ENCODE measurements around the gene STAMBP.

STAMBP gene

DNA sequence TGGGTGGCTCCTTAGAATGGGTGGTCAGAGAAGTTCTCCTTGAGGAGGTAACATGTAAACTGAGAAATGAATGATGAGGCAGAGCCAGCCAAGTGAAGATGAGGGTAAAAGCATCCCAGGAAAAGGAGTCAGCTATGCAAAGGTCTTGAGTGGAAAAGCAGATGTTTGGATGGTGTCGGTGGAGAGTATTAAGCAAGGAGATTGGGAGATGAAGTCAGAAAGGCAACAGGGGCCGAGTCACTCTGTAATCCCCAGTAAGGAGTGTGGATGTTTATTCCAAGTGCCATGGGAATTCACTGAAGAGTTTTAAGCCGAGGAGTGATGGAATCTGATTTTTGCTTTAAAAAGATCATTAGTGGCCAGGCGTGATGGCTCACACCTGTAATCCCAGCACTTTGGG, 3.4 kb upstream of the STAMBP start:
- H3K4me3 ChIP-seq (ENCODE audit: low read depth, low read length) = no peak overlapping the region
- TF ChIP-seq, protein P1, sequence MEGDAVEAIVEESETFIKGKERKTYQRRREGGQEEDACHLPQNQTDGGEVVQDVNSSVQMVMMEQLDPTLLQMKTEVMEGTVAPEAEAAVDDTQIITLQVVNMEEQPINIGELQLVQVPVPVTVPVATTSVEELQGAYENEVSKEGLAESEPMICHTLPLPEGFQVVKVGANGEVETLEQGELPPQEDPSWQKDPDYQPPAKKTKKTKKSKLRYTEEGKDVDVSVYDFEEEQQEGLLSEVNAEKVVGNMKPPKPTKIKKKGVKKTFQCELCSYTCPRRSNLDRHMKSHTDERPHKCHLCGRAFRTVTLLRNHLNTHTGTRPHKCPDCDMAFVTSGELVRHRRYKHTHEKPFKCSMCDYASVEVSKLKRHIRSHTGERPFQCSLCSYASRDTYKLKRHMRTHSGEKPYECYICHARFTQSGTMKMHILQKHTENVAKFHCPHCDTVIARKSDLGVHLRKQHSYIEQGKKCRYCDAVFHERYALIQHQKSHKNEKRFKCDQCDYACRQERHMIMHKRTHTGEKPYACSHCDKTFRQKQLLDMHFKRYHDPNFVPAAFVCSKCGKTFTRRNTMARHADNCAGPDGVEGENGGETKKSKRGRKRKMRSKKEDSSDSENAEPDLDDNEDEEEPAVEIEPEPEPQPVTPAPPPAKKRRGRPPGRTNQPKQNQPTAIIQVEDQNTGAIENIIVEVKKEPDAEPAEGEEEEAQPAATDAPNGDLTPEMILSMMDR (IDR thresholded peaks at IDR 0.05; ENCODE audit: low read depth, low read length, missing control alignments) = no peak
- no peak for DNase-seq (ENCODE audit: low read depth)

GRCh38 chr2:73827018-73827417, 1.7 kb upstream of the STAMBP start:
- TF ChIP-seq, protein P1 (IDR thresholded peaks at IDR 0.05; ENCODE audit: low read depth, low read length, missing control alignments) = peak; percentile 52
- no peak for DNase-seq (ENCODE audit: low read depth)
- H3K4me3 ChIP-seq (ENCODE audit: low read depth, low read length) = no peak overlapping the region

- H3K4me3 ChIP-seq (ENCODE audit: low read depth, low read length) = peak overlapping the region; percentile 90
- DNase-seq (ENCODE audit: low read depth) = no peak
- TF ChIP-seq, protein P1 (IDR thresholded peaks at IDR 0.05; ENCODE audit: low read depth, low read length, missing control alignments) = no peak
Measured at GRCh38 chr2:73827660-73828388, 937 bp upstream of the STAMBP start.

DNA sequence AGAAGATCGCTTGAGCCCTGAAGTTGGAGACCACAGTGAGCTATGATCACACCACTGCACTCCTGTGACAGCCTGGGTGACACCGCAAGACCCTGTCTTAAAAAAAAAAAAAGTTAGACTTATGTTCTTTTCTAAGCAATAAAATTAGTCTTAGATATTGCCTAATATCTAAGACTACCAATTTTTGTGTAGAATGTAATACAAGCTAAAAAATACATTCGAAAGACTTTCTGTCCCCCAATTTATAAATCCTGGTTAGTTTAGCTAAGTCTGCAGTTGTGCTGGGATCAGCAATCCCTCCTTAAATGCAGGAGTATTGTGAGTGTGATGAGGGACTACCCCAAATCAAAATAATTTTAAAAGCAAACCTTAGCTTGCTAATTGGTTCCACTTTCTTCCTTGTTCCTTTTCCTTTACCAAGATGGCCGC, 358 bp upstream of the STAMBP start:
- no peak for DNase-seq (ENCODE audit: low read depth)
- peak overlapping the region; percentile 90 for H3K4me3 ChIP-seq (ENCODE audit: low read depth, low read length)
- TF ChIP-seq, protein P1 (IDR thresholded peaks at IDR 0.05; ENCODE audit: low read depth, low read length, missing control alignments) = no peak

- TF ChIP-seq, protein P1 (IDR thresholded peaks at IDR 0.05; ENCODE audit: low read depth, low read length, missing control alignments) = no peak
- H3K4me3 ChIP-seq (ENCODE audit: low read depth, low read length) = no peak overlapping the region
- DNase-seq (ENCODE audit: low read depth) = no peak
Measured at GRCh38 chr2:73830871-73831401, 2.2 kb downstream of the STAMBP start.

DNA sequence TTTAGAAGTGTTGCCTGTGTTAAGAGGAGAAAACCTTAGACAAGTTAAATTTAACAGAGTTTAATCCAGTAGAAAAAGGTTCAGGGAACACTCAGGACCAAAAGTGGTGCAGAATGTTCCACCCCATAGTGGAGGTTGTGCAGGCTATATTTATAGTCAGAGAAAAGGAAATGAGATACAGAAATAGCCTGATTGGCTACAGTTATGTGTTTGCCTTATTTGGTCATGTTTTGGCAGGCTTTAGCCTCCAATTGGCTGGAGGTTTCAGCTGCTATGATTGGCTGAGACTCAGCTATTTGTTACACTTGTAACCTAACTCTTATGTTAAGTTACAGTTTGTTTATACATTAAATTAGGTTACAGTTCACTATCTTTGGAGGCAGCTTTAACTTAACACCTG, 4.2 kb downstream of the STAMBP start:
- TF ChIP-seq, protein P1 (IDR thresholded peaks at IDR 0.05; ENCODE audit: low read depth, low read length, missing control alignments) = no peak
- DNase-seq (ENCODE audit: low read depth) = no peak

More for the DNA sequence above, 4.2 kb downstream of the STAMBP start:
- no peak overlapping the region for H3K4me3 ChIP-seq (ENCODE audit: low read depth, low read length)
